B cell (primary cell): ENCODE data around the gene CHD2.

Source experiments
- EZH2 ChIP-seq: IDR thresholded peaks from 2 replicates; pipeline ENCODE4 v1.6.1; 2012; ENCODE audit warnings: borderline replicate concordance, low read depth, mild to moderate bottlenecking, moderate library complexity, low read length; ENCODE audit not compliant: insufficient read depth, poor library complexity, severe bottlenecking
- TF ChIP-seq, protein P1 (sequence below): fragments of 200-600 bp; IDR thresholded peaks from one replicate; pipeline ENCODE4 v1.8.0; 2022; ENCODE audit warnings: antibody characterized with exemption, mild to moderate bottlenecking

DNA sequence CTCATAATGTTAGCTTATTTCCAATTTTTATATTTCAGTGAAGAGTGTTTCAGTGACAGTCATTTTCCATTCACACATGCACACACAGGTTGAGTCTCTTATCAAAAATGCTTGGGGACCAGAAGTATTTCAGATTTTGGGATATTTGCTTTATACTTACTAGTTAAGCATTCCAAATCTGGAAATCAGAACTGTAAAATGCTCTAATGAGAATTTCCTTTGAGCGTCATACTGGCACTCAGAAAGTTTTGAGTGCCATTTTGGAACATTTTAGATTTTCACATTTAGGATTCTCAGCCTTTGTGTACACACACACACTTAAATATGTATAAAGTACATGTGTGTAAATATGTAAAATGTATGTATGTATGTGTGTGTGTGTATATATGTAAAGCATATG is 71.0 kb downstream of the CHD2 start:
- TF ChIP-seq, protein P1, sequence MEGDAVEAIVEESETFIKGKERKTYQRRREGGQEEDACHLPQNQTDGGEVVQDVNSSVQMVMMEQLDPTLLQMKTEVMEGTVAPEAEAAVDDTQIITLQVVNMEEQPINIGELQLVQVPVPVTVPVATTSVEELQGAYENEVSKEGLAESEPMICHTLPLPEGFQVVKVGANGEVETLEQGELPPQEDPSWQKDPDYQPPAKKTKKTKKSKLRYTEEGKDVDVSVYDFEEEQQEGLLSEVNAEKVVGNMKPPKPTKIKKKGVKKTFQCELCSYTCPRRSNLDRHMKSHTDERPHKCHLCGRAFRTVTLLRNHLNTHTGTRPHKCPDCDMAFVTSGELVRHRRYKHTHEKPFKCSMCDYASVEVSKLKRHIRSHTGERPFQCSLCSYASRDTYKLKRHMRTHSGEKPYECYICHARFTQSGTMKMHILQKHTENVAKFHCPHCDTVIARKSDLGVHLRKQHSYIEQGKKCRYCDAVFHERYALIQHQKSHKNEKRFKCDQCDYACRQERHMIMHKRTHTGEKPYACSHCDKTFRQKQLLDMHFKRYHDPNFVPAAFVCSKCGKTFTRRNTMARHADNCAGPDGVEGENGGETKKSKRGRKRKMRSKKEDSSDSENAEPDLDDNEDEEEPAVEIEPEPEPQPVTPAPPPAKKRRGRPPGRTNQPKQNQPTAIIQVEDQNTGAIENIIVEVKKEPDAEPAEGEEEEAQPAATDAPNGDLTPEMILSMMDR, result no peak
- TF ChIP-seq EZH2, result no peak
